A549 treated with DMSO at 1 μM for 4 hours (cell line): ENCODE data around the gene ERH. TPM values are rescaled to one million over a fixed set of nuclear protein-coding genes. Genes with fewer than 3 reads are reported as not detected.

Experiments used
- total RNA-seq: library from RNA; stranded (reverse); fragments of 200-300 nt; extraction: Qiagen RNA extraction; gene quantifications from 5 replicates; pipeline ENCODE4 v1.2.3, GENCODE V29; 2022; ENCODE audit warnings: low read depth

ERH gene
- total RNA-seq: 331 to 399 TPM (median 348 TPM) in 5 replicates

GRCh38 chr14:69398053-69398817, at the start of gene ERH, which contains the start of gene SLC39A9:
Gene ERH, minus strand, starts transcription at chr14:69398299. Its CDS starts 66 bp downstream, at chr14:69398233.
Gene SLC39A9, plus strand, starts transcription at chr14:69398692. Its CDS starts 678 bp downstream, at chr14:69399370.

Other genes with a start within 250 kb of the ERH start
- gene DCAF5, start 245.2 kb downstream of the ERH start, total RNA-seq: 15.1 to 20.0 TPM (median 18.6 TPM) in 5 replicates
- gene EXD2, start 206.8 kb downstream of the ERH start, total RNA-seq: 11.4 to 14.7 TPM (median 13.1 TPM) in 5 replicates
- 2.5 to 4.2 TPM (median 3.6 TPM) in 5 replicates for gene GALNT16, start 138.1 kb downstream of the ERH start, total RNA-seq
- gene SLC39A9, start 393 bp upstream of the ERH start, total RNA-seq: 44.5 to 49.5 TPM (median 45.8 TPM) in 5 replicates
- 0.02 to 0.07 TPM (median 0.04 TPM) in 4 of 5 replicates, not detected in the other for gene PLEKHD1, start 86.4 kb upstream of the ERH start, total RNA-seq
- 0.02 TPM in 1 of 5 replicates, not detected in the others for gene CCDC177, start 176.6 kb upstream of the ERH start, total RNA-seq
- 6.6 to 8.3 TPM (median 8.0 TPM) in 5 replicates for gene SUSD6, start 213.3 kb upstream of the ERH start, total RNA-seq